Cardiac muscle cell (in vitro differentiated cells and primary cell): ENCODE results near the gene NTSR1. TPM values are rescaled to one million over a fixed set of nuclear protein-coding genes. Genes with fewer than 3 reads are reported as not detected.
A peak's percentile ranks its signal among the peaks of the same experiment; 100 is the strongest.

Experiments
- DNase-seq, 2 donors: peaks; one replicate each; pipeline versions ENCODE4 v3.0.0 to v3.0.0-alpha.2; 2010 to 2017; ENCODE audit warnings: low read depth in 1 of 2, low spot score in 1 of 2
- H3K27ac ChIP-seq: fragments of 200-600 bp; sonication (generic); 2 replicates; pipeline ENCODE4 v1.5.1; 2016
- H3K27me3 ChIP-seq: fragments of 200-600 bp; sonication (generic); 2 replicates; pipeline ENCODE4 v1.6.0; 2016; ENCODE audit warnings: control low read depth
- H3K36me3 ChIP-seq: fragments of 200-600 bp; sonication (generic); 2 replicates; pipeline ENCODE4 v1.5.1; 2016; ENCODE audit warnings: control low read depth
- H3K4me1 ChIP-seq: fragments of 200-600 bp; sonication (generic); 2 replicates; pipeline ENCODE4 v1.8.1; 2017; ENCODE audit warnings: low read depth, mild to moderate bottlenecking, mixed run types
- H3K4me3 ChIP-seq: fragments of 200-600 bp; sonication (generic); 2 replicates; pipeline ENCODE4 v1.5.1; 2016; ENCODE audit warnings: mild to moderate bottlenecking
- H3K9me3 ChIP-seq: fragments of 200-600 bp; sonication (generic); 2 replicates; pipeline ENCODE4 v1.5.1; 2017; ENCODE audit warnings: low read depth, mild to moderate bottlenecking, control low read depth
- CTCF ChIP-seq: IDR thresholded peaks from 2 replicates; pipeline ENCODE4 v1.5.1; 2012; ENCODE audit warnings: low read depth, mild to moderate bottlenecking, low read length
- polyA plus RNA-seq: library from polyadenylated mRNA; unstranded; fragments of >200 nt; fragmentation: Nextera tagmentation; extraction: Ambion mirVana; gene quantifications from 2 replicates; pipeline ENCODE4 v1.2.1, GENCODE V29; 2016
- total RNA-seq: library from RNA; depleted of rRNA; stranded (reverse); fragments of >200 nt; gene quantifications from 2 replicates; pipeline ENCODE4 v1.2.3, GENCODE V29; 2016

Gene NTSR1
- total and polyA plus RNA-seq, 2 experiments from 2014 or later: 0.03 TPM; not detected in 1

GRCh38 chr20:62770916-62771315 is 62.3 kb downstream of the NTSR1 start:
- Histone ChIP-seq H3K9me3 (no peaks in the 10 kb centered on the region), H3K4me1 (no peaks in the 10 kb centered on the region), H3K27me3 (no peaks in the 10 kb centered on the region), H3K4me3 (no peak overlapping the region), H3K27ac (no peak overlapping the region), H3K36me3 (no peaks in the 10 kb centered on the region)
- no peak for DNase-seq
- no peak for TF ChIP-seq CTCF

GRCh38 chr20:62771396-62772102 is 62.9 kb downstream of the NTSR1 start:
- H3K4me1 ChIP-seq: no peaks in the 10 kb centered on the region

GRCh38 chr20:62772103-62772611 is 63.5 kb downstream of the NTSR1 start:
- H3K4me3 ChIP-seq: no peak overlapping the region
- no peak for TF ChIP-seq CTCF
- H3K9me3 ChIP-seq: no peaks in the 10 kb centered on the region
- no peaks in the 10 kb centered on the region for H3K27me3 ChIP-seq
- no peak for DNase-seq
- H3K27ac ChIP-seq: no peak overlapping the region
- H3K36me3 ChIP-seq: no peaks in the 10 kb centered on the region
- H3K4me1 ChIP-seq: no peaks in the 10 kb centered on the region

More at GRCh38 chr20:62771396-62772102, 62.9 kb downstream of the NTSR1 start:
- no peak overlapping the region for H3K27ac ChIP-seq
- no peaks in the 10 kb centered on the region for H3K9me3 ChIP-seq
- H3K36me3 ChIP-seq: no peaks in the 10 kb centered on the region
- no peak for TF ChIP-seq CTCF
- no peak for DNase-seq
- no peak overlapping the region for H3K4me3 ChIP-seq
- H3K27me3 ChIP-seq: no peaks in the 10 kb centered on the region

DNA sequence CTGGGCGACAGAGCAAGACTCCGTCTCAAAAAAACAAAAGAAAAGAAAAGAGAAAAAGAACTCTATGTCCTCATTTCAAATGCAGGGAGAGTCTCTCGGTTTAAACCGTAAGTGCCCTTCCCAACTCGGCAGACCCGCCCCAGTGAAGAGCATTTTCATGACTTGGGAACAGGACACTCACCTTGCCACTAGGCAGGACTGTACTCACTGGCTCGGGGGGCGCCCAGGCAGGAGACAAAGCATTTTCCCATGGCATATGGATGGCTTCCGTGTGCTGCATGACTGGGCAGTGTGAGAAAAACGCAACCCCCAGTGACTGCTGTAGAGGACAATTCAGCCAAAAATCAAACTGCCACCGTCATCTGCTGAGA is 64.0 kb downstream of the NTSR1 start:
- H3K9me3 ChIP-seq: no peaks in the 10 kb centered on the region
- no peaks in the 10 kb centered on the region for H3K4me1 ChIP-seq
- H3K36me3 ChIP-seq: no peaks in the 10 kb centered on the region
- TF ChIP-seq CTCF: no peak
- H3K27ac ChIP-seq: no peak overlapping the region
- no peaks in the 10 kb centered on the region for H3K27me3 ChIP-seq
- no peak overlapping the region for H3K4me3 ChIP-seq
- DNase-seq: no peak

GRCh38 chr20:62772990-62773844 is 64.6 kb downstream of the NTSR1 start:
- Histone ChIP-seq H3K27me3 (no peaks in the 10 kb centered on the region), H3K36me3 (no peaks in the 10 kb centered on the region), H3K27ac (no peak overlapping the region), H3K9me3 (no peaks in the 10 kb centered on the region), H3K4me1 (no peaks in the 10 kb centered on the region), H3K4me3 (no peak overlapping the region)
- peak in 1 of 2 donors; percentile 43 for DNase-seq
- TF ChIP-seq CTCF: no peak
